Neuronal stem cell (in vitro differentiated cells): Measurements from ENCODE around the gene PAK2.

Source experiments
- DNase-seq: peaks from one replicate; pipeline ENCODE4 v3.0.0-alpha.2; 2013; ENCODE audit warnings: low spot score
- H2AFZ ChIP-seq: one replicate; pipeline ENCODE4 v1.6.1; 2013; ENCODE audit warnings: mild to moderate bottlenecking, low read length, inconsistent platforms
- H2AK5ac ChIP-seq: 2 replicates; pipeline ENCODE4 v1.6.1; 2013; ENCODE audit warnings: low read depth, mild to moderate bottlenecking, inconsistent platforms, low read length, moderate library complexity, mixed read lengths
- H2BK120ac ChIP-seq: 2 replicates; pipeline ENCODE4 v1.6.1; 2013; ENCODE audit warnings: low read depth, mild to moderate bottlenecking, inconsistent platforms, low read length, moderate library complexity, mixed read lengths
- H2BK12ac ChIP-seq: one replicate; pipeline ENCODE4 v1.6.1; 2013; ENCODE audit warnings: low read length, inconsistent platforms
- H2BK15ac ChIP-seq: 2 replicates; pipeline ENCODE4 v1.6.1; 2013; ENCODE audit warnings: mild to moderate bottlenecking, low read length, inconsistent platforms, mixed read lengths
- H2BK5ac ChIP-seq: one replicate; pipeline ENCODE4 v1.6.1; 2013; ENCODE audit warnings: inconsistent platforms, mild to moderate bottlenecking, low read length, moderate library complexity
- H3K14ac ChIP-seq: one replicate; pipeline ENCODE4 v1.6.1; 2013; ENCODE audit warnings: low read length, inconsistent platforms
- H3K18ac ChIP-seq: 2 replicates; pipeline ENCODE4 v1.6.1; 2013; ENCODE audit warnings: low read length, inconsistent platforms
- H3K23ac ChIP-seq: 2 replicates; pipeline ENCODE4 v1.6.1; 2013; ENCODE audit warnings: low read depth, mild to moderate bottlenecking, mixed read lengths, low read length, inconsistent platforms; ENCODE audit not compliant: poor library complexity
- H3K27ac ChIP-seq: replicated peaks from 3 replicates; pipeline ENCODE4 v1.5.1; 2013; ENCODE audit warnings: low read length, inconsistent platforms
- H3K27me3 ChIP-seq, 3 experiments: 2 replicates each; pipeline ENCODE4 v1.6.1; 2013; ENCODE audit warnings: low read length in 3 of 3, mild to moderate bottlenecking in 2 of 3, inconsistent platforms in 1 of 3, low read depth in 1 of 3, mixed read lengths in 1 of 3, moderate library complexity in 1 of 3; ENCODE audit not compliant: control insufficient read depth in 3 of 3, insufficient read depth in 3 of 3
- H3K36me3 ChIP-seq, 2 donors: replicated peaks in 1 of 2; 2 replicates each; pipeline ENCODE4 v1.6.1; 2013; ENCODE audit warnings: low read length in 2 of 2; ENCODE audit not compliant: control insufficient read depth in 2 of 2, insufficient read depth in 2 of 2
- H3K4ac ChIP-seq: 2 replicates; pipeline ENCODE4 v1.6.1; 2013; ENCODE audit warnings: inconsistent platforms, mild to moderate bottlenecking, low read length, moderate library complexity
- H3K4me1 ChIP-seq, 2 donors: 1 replicate in 1 of 2; 2 replicates in 1 of 2; pipeline ENCODE4 v1.6.1; 2013; ENCODE audit warnings: low read length in 2 of 2, low read depth in 1 of 2; ENCODE audit not compliant: control insufficient read depth in 2 of 2, insufficient read depth in 1 of 2
- H3K4me2 ChIP-seq: one replicate; pipeline ENCODE4 v1.6.1; 2013; ENCODE audit warnings: mild to moderate bottlenecking, low read length, inconsistent platforms; ENCODE audit not compliant: insufficient read depth, poor library complexity, severe bottlenecking
- H3K4me3 ChIP-seq, 2 donors: 2 replicates each; pipeline ENCODE4 v1.5.1; 2013; ENCODE audit warnings: low read length in 2 of 2, mild to moderate bottlenecking in 2 of 2, inconsistent platforms in 1 of 2, moderate library complexity in 1 of 2
- H3K79me1 ChIP-seq: one replicate; pipeline ENCODE4 v1.6.1; 2013; ENCODE audit warnings: low read depth, mild to moderate bottlenecking, inconsistent platforms, low read length, moderate library complexity
- H3K9ac ChIP-seq: one replicate; pipeline ENCODE4 v1.6.1; 2013; ENCODE audit warnings: mild to moderate bottlenecking, low read depth, low read length, inconsistent platforms; ENCODE audit not compliant: poor library complexity
- H3K9me3 ChIP-seq, 2 donors: replicated peaks in 1 of 2; 2 replicates each; pipeline versions ENCODE3 to v1.6.1; 2013; ENCODE audit warnings: low read length in 2 of 2, mild to moderate bottlenecking in 2 of 2, inconsistent platforms in 1 of 2, low read depth in 1 of 2, mixed read lengths in 1 of 2, moderate library complexity in 1 of 2; ENCODE audit not compliant: control insufficient read depth in 2 of 2, insufficient read depth in 1 of 2
- H4K8ac ChIP-seq: one replicate; pipeline ENCODE4 v1.6.1; 2013; ENCODE audit warnings: low read depth, mild to moderate bottlenecking, inconsistent platforms, low read length, moderate library complexity
- H4K91ac ChIP-seq: one replicate; pipeline ENCODE4 v1.6.1; 2013; ENCODE audit warnings: low read length, low read depth, mild to moderate bottlenecking, inconsistent platforms; ENCODE audit not compliant: poor library complexity
- WGBS, 2 donors: extraction: QIAGEN DNeasy Blood & Tissue Kit; methylation state at CpG; one replicate each; pipeline ENCODE4 v1.1.7; 2013; ENCODE audit warnings: missing lambda C conversion rate in 2 of 2, mixed read lengths in 1 of 2; ENCODE audit not compliant: insufficient read length in 2 of 2, insufficient replicate concordance in 1 of 2; ENCODE audit errors: extremely low coverage in 2 of 2; 5-methylcytosine and 5-hydroxymethylcytosine counted together

The PAK2 gene

GRCh38 chr3:196775938-196776337, 36.3 kb downstream of the PAK2 start:
- H2BK5ac ChIP-seq, result no peak overlapping the region
- no peak overlapping the region for H2BK15ac ChIP-seq
- no peaks in the 10 kb centered on the region for H3K27me3 ChIP-seq
- peaks cover 5 to 42% of the 10 kb centered on the region in 2 donors for H3K36me3 ChIP-seq
- no peak overlapping the region for H3K4me2 ChIP-seq
- H2AFZ ChIP-seq, result no peak overlapping the region
- peaks cover 4% of the 10 kb centered on the region for H3K79me1 ChIP-seq
- H3K23ac ChIP-seq, result no peak overlapping the region
- H3K4me3 ChIP-seq, result no peak overlapping the region
- no peak overlapping the region for H3K9ac ChIP-seq
- H3K27ac ChIP-seq, result no peak overlapping the region
- H3K9me3 ChIP-seq, result peaks cover 6 to 19% of the 10 kb centered on the region in 2 donors
- no peak overlapping the region for H4K8ac ChIP-seq
- H3K14ac ChIP-seq, result no peak overlapping the region
- no peak overlapping the region for H3K18ac ChIP-seq
- no CpG with 5 or more reads among the region's 9 CpGs for WGBS, 2 donors
- no peak overlapping the region for H4K91ac ChIP-seq
- H2BK120ac ChIP-seq, result no peak overlapping the region
- H2AK5ac ChIP-seq, result no peak overlapping the region
- H3K4ac ChIP-seq, result no peak overlapping the region
- DNase-seq, result no peak
- no peak overlapping the region for H2BK12ac ChIP-seq
- H3K4me1 ChIP-seq, result peaks cover 0 to 3% of the 10 kb centered on the region in 2 donors

GRCh38 chr3:196777836-196778235, 38.2 kb downstream of the PAK2 start:
- no peak overlapping the region for H2BK15ac ChIP-seq
- no peaks in the 10 kb centered on the region for H3K4me1 ChIP-seq
- H3K18ac ChIP-seq, result no peak overlapping the region
- H3K36me3 ChIP-seq, result peaks cover 7 to 51% of the 10 kb centered on the region in 2 donors
- no peak for DNase-seq
- H3K23ac ChIP-seq, result no peak overlapping the region
- no peak overlapping the region for H3K9ac ChIP-seq
- peaks cover 6 to 15% of the 10 kb centered on the region in 2 donors for H3K9me3 ChIP-seq
- H2BK120ac ChIP-seq, result no peak overlapping the region
- H2AK5ac ChIP-seq, result no peak overlapping the region
- H3K14ac ChIP-seq, result no peak overlapping the region
- no CpG with 5 or more reads among the region's 8 CpGs for WGBS, 2 donors
- H3K4ac ChIP-seq, result no peak overlapping the region
- peaks cover 4% of the 10 kb centered on the region for H3K79me1 ChIP-seq
- H3K4me3 ChIP-seq, result no peak overlapping the region
- no peaks in the 10 kb centered on the region for H3K27me3 ChIP-seq
- no peak overlapping the region for H2AFZ ChIP-seq
- no peak overlapping the region for H3K27ac ChIP-seq
- no peak overlapping the region for H4K8ac ChIP-seq
- no peak overlapping the region for H2BK12ac ChIP-seq
- no peak overlapping the region for H3K4me2 ChIP-seq
- no peak overlapping the region for H4K91ac ChIP-seq
- H2BK5ac ChIP-seq, result no peak overlapping the region

- Histone ChIP-seq H3K23ac (no peak overlapping the region), H3K9ac (no peak overlapping the region), H2BK12ac (no peak overlapping the region), H3K79me1 (peaks cover 4% of the 10 kb centered on the region), H3K36me3 (peaks cover 13 to 55% of the 10 kb centered on the region in 2 donors), H3K27ac (no peak overlapping the region), H2BK120ac (no peak overlapping the region), H2AK5ac (no peak overlapping the region), H3K18ac (no peak overlapping the region), H3K9me3 (peaks cover 6 to 22% of the 10 kb centered on the region in 2 donors), H3K4me3 (no peak overlapping the region), H3K14ac (no peak overlapping the region), H4K8ac (no peak overlapping the region), H3K4me1 (no peaks in the 10 kb centered on the region), H2BK5ac (no peak overlapping the region), H4K91ac (no peak overlapping the region), H2BK15ac (no peak overlapping the region), H3K27me3 (no peaks in the 10 kb centered on the region), H3K4ac (no peak overlapping the region), H2AFZ (no peak overlapping the region), H3K4me2 (no peak overlapping the region)
- DNase-seq, result no peak
- WGBS, 2 donors, result no CpG with 5 or more reads among the region's 4 CpGs
Observed at GRCh38 chr3:196778755-196779154, 39.1 kb downstream of the PAK2 start.

- H3K27me3 ChIP-seq, result no peaks in the 10 kb centered on the region
- no peak overlapping the region for H3K4ac ChIP-seq
- no CpG with 5 or more reads among the region's 4 CpGs for WGBS, 2 donors
- H3K23ac ChIP-seq, result no peak overlapping the region
- no peak overlapping the region for H4K91ac ChIP-seq
- H3K14ac ChIP-seq, result no peak overlapping the region
- no peak overlapping the region for H2AFZ ChIP-seq
- no peak overlapping the region for H2BK120ac ChIP-seq
- peaks cover 2% of the 10 kb centered on the region for H3K79me1 ChIP-seq
- no peak overlapping the region for H2BK5ac ChIP-seq
- no peak overlapping the region for H3K27ac ChIP-seq
- peaks cover 6 to 27% of the 10 kb centered on the region in 2 donors for H3K9me3 ChIP-seq
- no peak overlapping the region for H2AK5ac ChIP-seq
- H3K4me3 ChIP-seq, result no peak overlapping the region
- H3K36me3 ChIP-seq, result peaks cover 16 to 63% of the 10 kb centered on the region in 2 donors
- H3K4me1 ChIP-seq, result peaks cover 0 to under 1% of the 10 kb centered on the region in 2 donors
- no peak overlapping the region for H4K8ac ChIP-seq
- no peak overlapping the region for H3K18ac ChIP-seq
- no peak overlapping the region for H2BK12ac ChIP-seq
- DNase-seq, result no peak
- no peak overlapping the region for H3K9ac ChIP-seq
- no peak overlapping the region for H3K4me2 ChIP-seq
- H2BK15ac ChIP-seq, result no peak overlapping the region
Observed at GRCh38 chr3:196782511-196782910, 42.9 kb downstream of the PAK2 start.
